Ishikawa (cell line): ENCODE results near the gene COX6A1.

ENCODE experiments used
- CEBPB ChIP-seq: IDR thresholded peaks from 2 replicates; pipeline ENCODE4 v1.6.1; 2012
- CREB1 ChIP-seq: IDR thresholded peaks from 2 replicates; pipeline ENCODE4 v1.6.1; 2012; ENCODE audit warnings: low read depth
- EGR1 ChIP-seq: IDR thresholded peaks from 2 replicates; pipeline ENCODE4 v1.6.1; 2012
- FOXM1 ChIP-seq: IDR thresholded peaks from 2 replicates; pipeline ENCODE4 v1.6.1; 2012; ENCODE audit warnings: low read depth, borderline replicate concordance
- MAX ChIP-seq: IDR thresholded peaks from 2 replicates; pipeline ENCODE4 v1.6.1; 2012
- NFIC ChIP-seq: IDR thresholded peaks from 2 replicates; pipeline ENCODE4 v1.6.1; 2012
- RAD21 ChIP-seq: IDR thresholded peaks from 2 replicates; pipeline ENCODE4 v1.6.1; 2012; ENCODE audit warnings: low read depth
- REST ChIP-seq: IDR thresholded peaks from 2 replicates; pipeline ENCODE4 v1.6.1; 2012; ENCODE audit warnings: low read depth, mild to moderate bottlenecking
- YY1 ChIP-seq: IDR thresholded peaks from 2 replicates; pipeline ENCODE4 v1.6.1; 2012; ENCODE audit warnings: low read depth

- TF ChIP-seq REST (no peak), RAD21 (peak; percentile 29; the same call in 1 of the 2 replicates), NFIC (no peak), MAX (no peak), CEBPB (no peak), CREB1 (no peak), EGR1 (no peak), YY1 (no peak), FOXM1 (no peak)
These were observed 16.1 kb downstream of the COX6A1 start for GRCh38 chr12:120453977-120454376.
